Colonic mucosa (tissue), 4 donors: ENCODE measurements around the gene MAPK8IP1. TPM values are rescaled to one million over a fixed set of nuclear protein-coding genes. Genes with fewer than 3 reads are reported as not detected.

ENCODE experiments used
- DNase-seq: peaks from one replicate; pipeline ENCODE4 v3.0.0-alpha.2; 2020
- H3K27ac ChIP-seq: fragments of 200-600 bp; one replicate; pipeline ENCODE4 v1.8.0; 2021
- H3K27me3 ChIP-seq: fragments of 200-600 bp; one replicate; pipeline ENCODE4 v1.8.0; 2021
- H3K36me3 ChIP-seq: fragments of 200-600 bp; one replicate; pipeline ENCODE4 v1.8.0; 2021
- H3K4me1 ChIP-seq: fragments of 200-600 bp; one replicate; pipeline ENCODE4 v1.8.0; 2021; ENCODE audit warnings: mild to moderate bottlenecking
- H3K4me3 ChIP-seq: fragments of 200-600 bp; one replicate; pipeline ENCODE4 v1.8.0; 2021
- H3K9ac ChIP-seq, 2 donors: one replicate each; pipeline ENCODE4 v1.7.0; 2013; ENCODE audit warnings: control low read depth in 2 of 2, low read depth in 2 of 2, low read length in 2 of 2
- H3K9me3 ChIP-seq: fragments of 200-600 bp; one replicate; pipeline ENCODE4 v1.8.0; 2021
- CTCF ChIP-seq: fragments of 200-600 bp; IDR thresholded peaks from one replicate; pipeline ENCODE4 v1.8.0; 2022; ENCODE audit warnings: antibody characterized with exemption, mild to moderate bottlenecking
- intact Hi-C: fragments of 100-400 bp; cut with DNase I; formaldehyde crosslinking; loops from one replicate; pipeline ENCODE4 v1.14.1; 2022
- total RNA-seq, 2 donors: library from RNA; stranded (reverse); fragmentation: NEBNext Ultra II Directional in 1 of 2; extraction: Animal tissue kit (Norgen Biotek cat#: 25700) in 1 of 2; gene quantifications; one replicate each; pipeline ENCODE4 v1.2.1, GENCODE V29; 2021
- donor health status: healthy.
- donor health status: DM: no; HTN: no; CAD: no.
- donor health status: DM: no; HTN: no; CAD: no.

The MAPK8IP1 gene
- total RNA-seq, 2 donors from 2014 or later = 2.4 to 3.6 TPM

DNA sequence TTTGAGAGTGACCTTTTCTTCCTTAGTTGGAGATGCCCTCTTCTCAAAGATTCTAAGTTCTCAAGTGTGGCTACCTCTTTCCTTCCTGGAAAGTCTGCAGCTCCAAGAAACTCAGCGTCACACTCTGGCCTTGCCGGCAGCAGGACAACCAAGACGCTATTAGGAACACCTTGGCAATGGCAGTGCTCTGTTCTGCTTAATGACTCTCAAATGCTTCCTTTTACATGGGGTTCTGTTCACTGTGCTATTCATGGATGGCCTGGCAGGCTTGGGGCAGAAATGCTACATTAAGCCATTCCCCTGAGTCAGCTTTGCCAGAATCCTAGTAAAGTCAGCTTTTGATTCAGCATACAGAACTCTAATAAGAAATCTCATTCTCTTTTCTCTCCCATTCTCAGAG lies 62.9 kb downstream of the MAPK8IP1 start:
- intact Hi-C loops = no loop called here
- H3K36me3 ChIP-seq = no peaks in the 10 kb centered on the region
- no peak overlapping the region for H3K27ac ChIP-seq
- H3K4me3 ChIP-seq = no peak overlapping the region
- H3K4me1 ChIP-seq = no peaks in the 10 kb centered on the region
- no peak for TF ChIP-seq CTCF
- DNase-seq = no peak
- H3K9me3 ChIP-seq = no peaks in the 10 kb centered on the region
- H3K27me3 ChIP-seq = no peaks in the 10 kb centered on the region
- no peak overlapping the region for H3K9ac ChIP-seq

GRCh38 chr11:45949992-45950407 lies 64.5 kb downstream of the MAPK8IP1 start:
- Histone ChIP-seq H3K4me3 (no peak overlapping the region), H3K27me3 (no peaks in the 10 kb centered on the region), H3K27ac (no peak overlapping the region), H3K36me3 (no peaks in the 10 kb centered on the region), H3K4me1 (no peaks in the 10 kb centered on the region), H3K9me3 (no peaks in the 10 kb centered on the region), H3K9ac (no peak overlapping the region)
- intact Hi-C loops = no loop called here
- no peak for TF ChIP-seq CTCF
- DNase-seq = no peak

Other genes starting within 250 kb of the MAPK8IP1 start
- gene CHST1, start 220.0 kb upstream of the MAPK8IP1 start, total RNA-seq = under 1 TPM; 0.54 to 0.58 TPM
- gene SLC35C1, start 80.5 kb upstream of the MAPK8IP1 start, total RNA-seq = 10 to 100 TPM; 37.5 to 45.2 TPM
- gene CRY2, start 38.2 kb upstream of the MAPK8IP1 start, total RNA-seq = 10 to 100 TPM; 18.5 to 30.2 TPM
- 1 to 10 TPM in 1 of 2 donors, not detected in 1; 1.1 TPM for gene FREY1, start 21.6 kb downstream of the MAPK8IP1 start, total RNA-seq
- 10 to 100 TPM; 30.0 to 44.9 TPM for gene PEX16, start 32.2 kb downstream of the MAPK8IP1 start, total RNA-seq
- gene LARGE2, start 37.0 kb downstream of the MAPK8IP1 start, total RNA-seq = 1 to 10 TPM; 4.1 to 7.5 TPM
- gene PHF21A, start 235.8 kb downstream of the MAPK8IP1 start, total RNA-seq = 10 to 100 TPM; 17.0 to 19.1 TPM